ENCODE measurements around the gene BRME1.

DNA sequence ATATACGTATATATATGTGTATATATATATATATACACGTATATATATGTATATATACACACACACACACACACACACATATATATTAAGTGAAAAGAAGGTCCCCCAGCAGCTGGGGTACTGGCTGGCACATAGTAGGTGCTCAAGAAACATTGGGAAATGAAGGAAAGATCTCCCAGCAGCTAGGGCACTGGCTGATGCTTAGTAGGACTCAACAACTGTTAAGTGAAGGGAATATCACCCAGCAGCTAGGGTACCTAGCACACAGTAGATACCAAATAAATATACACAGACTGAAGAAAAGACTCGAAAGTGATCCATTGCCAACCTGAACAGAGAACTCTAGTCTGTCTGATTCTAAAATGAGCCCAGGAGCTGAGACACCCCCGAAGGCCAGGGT is 20.1 kb upstream of the BRME1 start:
- TF ChIP-seq CTCF (IDR thresholded peaks at IDR 0.05): no peak
- no peak for TF ChIP-seq POLR2A (IDR thresholded peaks at IDR 0.05)

Measured in upper lobe of left lung (tissue), 4 donors.